GM12878 (cell line): ENCODE results near the gene IFI30. TPM values are rescaled to one million over a fixed set of nuclear protein-coding genes. Genes with fewer than 3 reads are reported as not detected.

Experiments used
- BRCA1 ChIP-seq: IDR thresholded peaks from 2 replicates; pipeline ENCODE4 v1.6.1; 2011; ENCODE audit warnings: low read depth, low read length, improper control_type of control experiment
- ELK1 ChIP-seq: IDR thresholded peaks from 2 replicates; pipeline ENCODE4 v1.6.1; 2012; ENCODE audit warnings: low read depth, low read length, improper control_type of control experiment
- FOS ChIP-seq: IDR thresholded peaks from 3 replicates; pipeline ENCODE4 v1.6.1; 2011; ENCODE audit warnings: borderline replicate concordance; ENCODE audit not compliant: insufficient read length; ENCODE audit errors: extremely low read depth
- MYC ChIP-seq: IDR thresholded peaks from 2 replicates; pipeline ENCODE4 v1.6.1; 2011; ENCODE audit warnings: mild to moderate bottlenecking, low read length, moderate library complexity, inconsistent platforms; ENCODE audit not compliant: insufficient read depth, insufficient replicate concordance, insufficient read length, severe bottlenecking
- NKRF ChIP-seq: fragments of 450-650 bp; conservative IDR thresholded peaks from 2 replicates; pipeline ENCODE4 v1.6.1; 2017; ENCODE audit warnings: mild to moderate bottlenecking, moderate library complexity
- RB1 ChIP-seq: fragments of 450-650 bp; formaldehyde crosslinking; IDR thresholded peaks from 2 replicates; pipeline ENCODE4 v1.6.1; 2017; ENCODE audit warnings: mild to moderate bottlenecking, borderline replicate concordance
- SIN3A ChIP-seq: IDR thresholded peaks from 2 replicates; pipeline ENCODE4 v1.6.1; 2012; ENCODE audit warnings: low read depth, low read length, improper control_type of control experiment
- SREBF2 ChIP-seq: IDR thresholded peaks from 2 replicates; pipeline ENCODE4 v1.6.1; 2012; ENCODE audit warnings: mild to moderate bottlenecking, low read length
- STAT3 ChIP-seq: IDR thresholded peaks from 2 replicates; pipeline ENCODE4 v1.6.1; 2011; ENCODE audit warnings: low read depth, low read length, improper control_type of control experiment
- SUPT20H ChIP-seq: IDR thresholded peaks from 2 replicates; pipeline ENCODE4 v1.6.1; 2011; ENCODE audit warnings: low read depth, mild to moderate bottlenecking, low read length, moderate library complexity, borderline replicate concordance; ENCODE audit not compliant: control insufficient read depth
- ZBTB33 ChIP-seq: fragments of 450-650 bp; IDR thresholded peaks from 2 replicates; pipeline ENCODE4 v1.6.1; 2017; ENCODE audit warnings: mild to moderate bottlenecking
- ZNF24 ChIP-seq: fragments of 450-650 bp; IDR thresholded peaks from 2 replicates; pipeline ENCODE4 v1.6.1; 2017; ENCODE audit warnings: antibody characterized with exemption, mild to moderate bottlenecking
- ZSCAN29 ChIP-seq: fragments of 450-650 bp; IDR thresholded peaks from 2 replicates; pipeline ENCODE4 v1.6.1; 2017; ENCODE audit warnings: mild to moderate bottlenecking, moderate library complexity
- polyA plus RNA-seq, 11 experiments: library from polyadenylated mRNA; depleted of rRNA in 4 of 11; unstranded in 6 of 11; stranded (reverse) in 5 of 11; fragments of >200 nt; fragmentation: Nextera tagmentation in 4 of 11; fragmentation: Illumina TruSeq in 1 of 11; extraction: Ambion mirVana in 4 of 11; extraction: Trizol in 1 of 11; gene quantifications; 1 replicate in 1 of 11; 2 replicates in 10 of 11; pipeline versions ENCODE4 v1.2.1 to v1.2.3, GENCODE V29; 2011 to 2016; ENCODE audit warnings: inconsistent platforms in 2 of 11, missing spikeins in 2 of 11, low read depth in 1 of 11
- total RNA-seq, 4 experiments: library from RNA; depleted of rRNA in 3 of 4; stranded (reverse); fragments of >200 nt in 3 of 4; fragmentation: Illumina TruSeq in 1 of 4; extraction: Trizol in 1 of 4; gene quantifications; 2 replicates each; pipeline versions ENCODE4 v1.2.1 to v1.2.3, GENCODE V29; 2013 to 2021
- TF ChIP-seq, protein P1 (sequence below): fragments of 450-650 bp; IDR thresholded peaks from 2 replicates; pipeline ENCODE4 v1.6.1; 2017; ENCODE audit warnings: antibody characterized with exemption, mild to moderate bottlenecking, moderate library complexity
- TF ChIP-seq, protein P2 (sequence below): fragments of 450-650 bp; formaldehyde crosslinking; IDR thresholded peaks from 2 replicates; pipeline ENCODE4 v1.5.0; 2022; ENCODE audit warnings: mild to moderate bottlenecking, missing genetic modification characterization
- TF ChIP-seq, protein P3 (sequence below): IDR thresholded peaks from 2 replicates; pipeline ENCODE4 v1.6.1; 2012; ENCODE audit warnings: low read depth, low read length, improper control_type of control experiment

IFI30 gene
- total and polyA plus RNA-seq, 10 of the 15 experiments (the other 5 are each of a cell fraction or from before 2014, with no cell fraction given) = 221 to 1,112 (median 451) TPM

DNA sequence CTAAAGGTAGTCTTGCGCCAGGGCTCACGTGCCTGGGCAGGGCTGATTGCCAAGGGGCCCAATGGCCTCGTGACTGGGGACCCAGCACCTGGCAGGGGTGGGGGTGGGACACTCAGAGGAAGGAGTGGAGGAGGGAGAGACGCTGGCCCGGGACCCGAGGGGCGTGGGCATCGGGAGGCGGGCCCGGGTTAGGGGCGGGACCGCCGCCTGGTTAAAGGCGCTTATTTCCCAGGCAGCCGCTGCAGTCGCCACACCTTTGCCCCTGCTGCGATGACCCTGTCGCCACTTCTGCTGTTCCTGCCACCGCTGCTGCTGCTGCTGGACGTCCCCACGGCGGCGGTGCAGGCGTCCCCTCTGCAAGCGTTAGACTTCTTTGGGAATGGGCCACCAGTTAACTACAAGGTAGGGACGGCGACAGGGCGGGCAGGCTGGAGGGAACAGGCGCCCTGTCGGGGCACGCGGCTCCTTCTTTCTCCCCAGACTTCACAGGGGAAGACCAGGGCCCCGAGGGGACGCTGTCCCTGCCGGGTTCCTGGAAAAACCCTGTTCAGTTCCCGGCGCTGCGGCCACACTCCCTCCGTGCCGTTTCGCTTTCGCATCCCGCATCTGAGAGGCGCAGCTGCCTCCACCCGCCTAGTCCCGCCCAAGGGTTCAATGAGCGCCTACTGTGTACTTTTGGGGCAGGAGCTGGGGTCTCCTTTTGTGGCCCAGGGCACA, at the start of gene IFI30 (continued):
- TF ChIP-seq MYC = no peak
- no peak for TF ChIP-seq FOS
- no peak; the same call in 1 of the 2 replicates for TF ChIP-seq ELK1
- TF ChIP-seq SUPT20H = no peak
- no peak for TF ChIP-seq RB1
- TF ChIP-seq BRCA1 = no peak
- no peak for TF ChIP-seq ZSCAN29
- TF ChIP-seq SIN3A = peak; percentile 42
- TF ChIP-seq, protein P1, sequence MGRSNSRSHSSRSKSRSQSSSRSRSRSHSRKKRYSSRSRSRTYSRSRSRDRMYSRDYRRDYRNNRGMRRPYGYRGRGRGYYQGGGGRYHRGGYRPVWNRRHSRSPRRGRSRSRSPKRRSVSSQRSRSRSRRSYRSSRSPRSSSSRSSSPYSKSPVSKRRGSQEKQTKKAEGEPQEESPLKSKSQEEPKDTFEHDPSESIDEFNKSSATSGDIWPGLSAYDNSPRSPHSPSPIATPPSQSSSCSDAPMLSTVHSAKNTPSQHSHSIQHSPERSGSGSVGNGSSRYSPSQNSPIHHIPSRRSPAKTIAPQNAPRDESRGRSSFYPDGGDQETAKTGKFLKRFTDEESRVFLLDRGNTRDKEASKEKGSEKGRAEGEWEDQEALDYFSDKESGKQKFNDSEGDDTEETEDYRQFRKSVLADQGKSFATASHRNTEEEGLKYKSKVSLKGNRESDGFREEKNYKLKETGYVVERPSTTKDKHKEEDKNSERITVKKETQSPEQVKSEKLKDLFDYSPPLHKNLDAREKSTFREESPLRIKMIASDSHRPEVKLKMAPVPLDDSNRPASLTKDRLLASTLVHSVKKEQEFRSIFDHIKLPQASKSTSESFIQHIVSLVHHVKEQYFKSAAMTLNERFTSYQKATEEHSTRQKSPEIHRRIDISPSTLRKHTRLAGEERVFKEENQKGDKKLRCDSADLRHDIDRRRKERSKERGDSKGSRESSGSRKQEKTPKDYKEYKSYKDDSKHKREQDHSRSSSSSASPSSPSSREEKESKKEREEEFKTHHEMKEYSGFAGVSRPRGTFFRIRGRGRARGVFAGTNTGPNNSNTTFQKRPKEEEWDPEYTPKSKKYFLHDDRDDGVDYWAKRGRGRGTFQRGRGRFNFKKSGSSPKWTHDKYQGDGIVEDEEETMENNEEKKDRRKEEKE = no peak
- peak; percentile 74; the same call in 1 of the 2 replicates for TF ChIP-seq ZNF24
- TF ChIP-seq STAT3 = peak; percentile 19; the same call in 1 of the 2 replicates
- TF ChIP-seq NKRF = peak; percentile 78
- TF ChIP-seq, protein P2, sequence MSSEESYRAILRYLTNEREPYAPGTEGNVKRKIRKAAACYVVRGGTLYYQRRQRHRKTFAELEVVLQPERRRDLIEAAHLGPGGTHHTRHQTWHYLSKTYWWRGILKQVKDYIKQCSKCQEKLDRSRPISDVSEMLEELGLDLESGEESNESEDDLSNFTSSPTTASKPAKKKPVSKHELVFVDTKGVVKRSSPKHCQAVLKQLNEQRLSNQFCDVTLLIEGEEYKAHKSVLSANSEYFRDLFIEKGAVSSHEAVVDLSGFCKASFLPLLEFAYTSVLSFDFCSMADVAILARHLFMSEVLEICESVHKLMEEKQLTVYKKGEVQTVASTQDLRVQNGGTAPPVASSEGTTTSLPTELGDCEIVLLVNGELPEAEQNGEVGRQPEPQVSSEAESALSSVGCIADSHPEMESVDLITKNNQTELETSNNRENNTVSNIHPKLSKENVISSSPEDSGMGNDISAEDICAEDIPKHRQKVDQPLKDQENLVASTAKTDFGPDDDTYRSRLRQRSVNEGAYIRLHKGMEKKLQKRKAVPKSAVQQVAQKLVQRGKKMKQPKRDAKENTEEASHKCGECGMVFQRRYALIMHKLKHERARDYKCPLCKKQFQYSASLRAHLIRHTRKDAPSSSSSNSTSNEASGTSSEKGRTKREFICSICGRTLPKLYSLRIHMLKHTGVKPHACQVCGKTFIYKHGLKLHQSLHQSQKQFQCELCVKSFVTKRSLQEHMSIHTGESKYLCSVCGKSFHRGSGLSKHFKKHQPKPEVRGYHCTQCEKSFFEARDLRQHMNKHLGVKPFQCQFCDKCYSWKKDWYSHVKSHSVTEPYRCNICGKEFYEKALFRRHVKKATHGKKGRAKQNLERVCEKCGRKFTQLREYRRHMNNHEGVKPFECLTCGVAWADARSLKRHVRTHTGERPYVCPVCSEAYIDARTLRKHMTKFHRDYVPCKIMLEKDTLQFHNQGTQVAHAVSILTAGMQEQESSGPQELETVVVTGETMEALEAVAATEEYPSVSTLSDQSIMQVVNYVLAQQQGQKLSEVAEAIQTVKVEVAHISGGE (CRISPR knock-in tag) = no peak
- TF ChIP-seq ZBTB33 = no peak
- no peak for TF ChIP-seq SREBF2
- TF ChIP-seq, protein P3, sequence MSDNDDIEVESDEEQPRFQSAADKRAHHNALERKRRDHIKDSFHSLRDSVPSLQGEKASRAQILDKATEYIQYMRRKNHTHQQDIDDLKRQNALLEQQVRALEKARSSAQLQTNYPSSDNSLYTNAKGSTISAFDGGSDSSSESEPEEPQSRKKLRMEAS = peak; percentile 86
